ENCODE data around the gene CYP11A1. TPM values are rescaled to one million over a fixed set of nuclear protein-coding genes. Genes with fewer than 3 reads are reported as not detected.

CYP11A1 gene
- polyA plus RNA-seq, 3 donors = not detected

GRCh38 chr15:74318376-74319137 is 48.9 kb downstream of the CYP11A1 start:
- 81% methylated on average over 4 of the region's 6 CpGs for WGBS (ENCODE audit: insufficient coverage)
- H3K9ac ChIP-seq (ENCODE audit: insufficient read depth, low read length, poor library complexity, severe bottlenecking) = no peak overlapping the region
- H3K9me3 Mint-ChIP-seq = no peaks in the 10 kb centered on the region
- H3K9me3 ChIP-seq (replicated peaks in 1 of 2; ENCODE audit: control insufficient read depth in 1 of 2, insufficient read depth in 1 of 2, low read length in 2 of 2) = no peaks in the 10 kb centered on the region
- no peaks in the 10 kb centered on the region for H3K27me3 ChIP-seq (ENCODE audit: control insufficient read depth in 2 of 2, insufficient read depth in 2 of 2, low read length in 2 of 2)
- no peaks in the 10 kb centered on the region for H3K79me2 ChIP-seq (ENCODE audit: insufficient read depth, low read length)
- H4K20me1 ChIP-seq (ENCODE audit: insufficient read depth, low read length) = no peaks in the 10 kb centered on the region
- peak overlapping the region in 1 of 7 donors; percentile 21 for H3K27ac Mint-ChIP-seq
- H3K4me3 ChIP-seq (replicated peaks in 1 of 3; ENCODE audit: low read depth in 2 of 3, low read length in 3 of 3) = no peak overlapping the region
- intact Hi-C loops (cut with micrococcal nuclease) = no loop called here
- H3K4me2 ChIP-seq (replicated peaks; ENCODE audit: extremely low read depth, low read length, poor library complexity, severe bottlenecking) = no peak overlapping the region
- peaks cover 8% of the 10 kb centered on the region for H3K4me1 Mint-ChIP-seq
- DNase-seq = no peak
- no peaks in the 10 kb centered on the region for H3K36me3 Mint-ChIP-seq
- H3K36me3 ChIP-seq (replicated peaks in 1 of 2; ENCODE audit: control insufficient read depth in 1 of 2, insufficient read depth in 2 of 2, low read length in 2 of 2) = no peaks in the 10 kb centered on the region
- H3K4me3 Mint-ChIP-seq = no peak overlapping the region
- TF ChIP-seq, protein P1, sequence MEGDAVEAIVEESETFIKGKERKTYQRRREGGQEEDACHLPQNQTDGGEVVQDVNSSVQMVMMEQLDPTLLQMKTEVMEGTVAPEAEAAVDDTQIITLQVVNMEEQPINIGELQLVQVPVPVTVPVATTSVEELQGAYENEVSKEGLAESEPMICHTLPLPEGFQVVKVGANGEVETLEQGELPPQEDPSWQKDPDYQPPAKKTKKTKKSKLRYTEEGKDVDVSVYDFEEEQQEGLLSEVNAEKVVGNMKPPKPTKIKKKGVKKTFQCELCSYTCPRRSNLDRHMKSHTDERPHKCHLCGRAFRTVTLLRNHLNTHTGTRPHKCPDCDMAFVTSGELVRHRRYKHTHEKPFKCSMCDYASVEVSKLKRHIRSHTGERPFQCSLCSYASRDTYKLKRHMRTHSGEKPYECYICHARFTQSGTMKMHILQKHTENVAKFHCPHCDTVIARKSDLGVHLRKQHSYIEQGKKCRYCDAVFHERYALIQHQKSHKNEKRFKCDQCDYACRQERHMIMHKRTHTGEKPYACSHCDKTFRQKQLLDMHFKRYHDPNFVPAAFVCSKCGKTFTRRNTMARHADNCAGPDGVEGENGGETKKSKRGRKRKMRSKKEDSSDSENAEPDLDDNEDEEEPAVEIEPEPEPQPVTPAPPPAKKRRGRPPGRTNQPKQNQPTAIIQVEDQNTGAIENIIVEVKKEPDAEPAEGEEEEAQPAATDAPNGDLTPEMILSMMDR (IDR thresholded peaks at IDR 0.05) = no peak
- H3K4me1 ChIP-seq (ENCODE audit: control insufficient read depth in 1 of 2, insufficient read depth in 2 of 2, low read length in 2 of 2) = peaks cover 0 to 15% of the 10 kb centered on the region in 2 donors
- no peak overlapping the region for H2AFZ ChIP-seq (ENCODE audit: insufficient read depth, low read depth, low read length, poor library complexity, severe bottlenecking)
- H3K27me3 Mint-ChIP-seq (ENCODE audit: low read depth in 3 of 3) = peaks cover 2 to 15% (median 4%) of the 10 kb centered on the region in 3 donors
- H3K27ac ChIP-seq (ENCODE audit: low read depth in 1 of 2, low read length in 2 of 2) = no peak overlapping the region

- peaks cover 8% of the 10 kb centered on the region for H3K4me1 Mint-ChIP-seq
- no peak overlapping the region for H3K4me2 ChIP-seq (replicated peaks; ENCODE audit: extremely low read depth, low read length, poor library complexity, severe bottlenecking)
Observed at GRCh38 chr15:74317820-74318375, 49.5 kb downstream of the CYP11A1 start.

More at GRCh38 chr15:74317820-74318375, 49.5 kb downstream of the CYP11A1 start:
- no peak overlapping the region for H3K27ac ChIP-seq (ENCODE audit: low read depth in 1 of 2, low read length in 2 of 2)
- H3K79me2 ChIP-seq (ENCODE audit: insufficient read depth, low read length) = no peaks in the 10 kb centered on the region
- H3K36me3 ChIP-seq (replicated peaks in 1 of 2; ENCODE audit: control insufficient read depth in 1 of 2, insufficient read depth in 2 of 2, low read length in 2 of 2) = no peaks in the 10 kb centered on the region
- Mint-ChIP-seq H3K36me3 (no peaks in the 10 kb centered on the region), H3K9me3 (no peaks in the 10 kb centered on the region), H3K4me3 (no peak overlapping the region), H3K27me3 (ENCODE audit: low read depth in 3 of 3) (peaks cover 2 to 15% (median 4%) of the 10 kb centered on the region in 3 donors), H3K27ac (no peak overlapping the region)
- no peak overlapping the region for H2AFZ ChIP-seq (ENCODE audit: insufficient read depth, low read depth, low read length, poor library complexity, severe bottlenecking)
- H3K27me3 ChIP-seq (ENCODE audit: control insufficient read depth in 2 of 2, insufficient read depth in 2 of 2, low read length in 2 of 2) = no peaks in the 10 kb centered on the region
- H3K4me1 ChIP-seq (ENCODE audit: control insufficient read depth in 1 of 2, insufficient read depth in 2 of 2, low read length in 2 of 2) = peaks cover 0 to 15% of the 10 kb centered on the region in 2 donors
- WGBS (ENCODE audit: insufficient coverage) = 45% methylated on average over 4 of the region's 8 CpGs
- no peak overlapping the region for H3K4me3 ChIP-seq (replicated peaks in 1 of 3; ENCODE audit: low read depth in 2 of 3, low read length in 3 of 3)
- H3K9ac ChIP-seq (ENCODE audit: insufficient read depth, low read length, poor library complexity, severe bottlenecking) = no peak overlapping the region
- H3K9me3 ChIP-seq (replicated peaks in 1 of 2; ENCODE audit: control insufficient read depth in 1 of 2, insufficient read depth in 1 of 2, low read length in 2 of 2) = no peaks in the 10 kb centered on the region
- intact Hi-C loops (cut with micrococcal nuclease) = no loop called here
- no peak for DNase-seq
- H4K20me1 ChIP-seq (ENCODE audit: insufficient read depth, low read length) = no peaks in the 10 kb centered on the region
- TF ChIP-seq, protein P1 (IDR thresholded peaks at IDR 0.05) = no peak
